H1 (cell line): Measurements from ENCODE around the gene RRAS2. TPM values are rescaled to one million over a fixed set of nuclear protein-coding genes. Genes with fewer than 3 reads are reported as not detected.

ENCODE experiments used
- EZH2 ChIP-seq: fragments of 200-600 bp; sonication (generic); IDR thresholded peaks from 2 replicates; pipeline ENCODE4 v1.7.1; 2012; ENCODE audit warnings: low read depth, mild to moderate bottlenecking, moderate library complexity, low read length, inconsistent platforms; ENCODE audit not compliant: severe bottlenecking
- RBBP5 ChIP-seq: IDR thresholded peaks from 2 replicates; pipeline ENCODE4 v1.7.1; 2012; ENCODE audit warnings: low read depth, mild to moderate bottlenecking, inconsistent platforms, low read length, moderate library complexity, borderline replicate concordance
- TBP ChIP-seq: IDR thresholded peaks from 2 replicates; pipeline ENCODE4 v1.6.1; 2011; ENCODE audit warnings: low read depth, low read length, improper control_type of control experiment
- polyA plus RNA-seq, 7 experiments: library from polyadenylated mRNA; depleted of rRNA in 3 of 7; stranded (reverse) in 5 of 7; unstranded in 2 of 7; fragments of >200 nt in 5 of 7; fragments of 200-250 nt in 2 of 7; gene quantifications; 1 replicate in 5 of 7; 2 replicates in 1 of 7; 4 replicates in 1 of 7; pipeline versions ENCODE4 v1.2.1 to v1.2.3, GENCODE V29; 2011 to 2013; ENCODE audit warnings: missing spikeins in 2 of 7, mixed read lengths in 2 of 7
- total RNA-seq: library from RNA; stranded (reverse); fragmentation: NEBNext Ultra II Directional; extraction: Animal tissue kit (Norgen Biotek cat#: 25700); gene quantifications from 2 replicates; pipeline ENCODE4 v1.2.1, GENCODE V29; 2021

RRAS2 gene
- total and polyA plus RNA-seq, 2 of the 8 experiments (the other 6 are each of a cell fraction or from before 2014, with no cell fraction given): 72.3 to 234 TPM

- no peak for TF ChIP-seq TBP
- TF ChIP-seq RBBP5: no peak
- TF ChIP-seq EZH2: no peak
Measured at GRCh38 chr11:14371249-14371648, 12.3 kb upstream of the RRAS2 start (continued).
